GM12878 (cell line): Measurements from ENCODE around the gene ARHGEF1. TPM values are rescaled to one million over a fixed set of nuclear protein-coding genes. Genes with fewer than 3 reads are reported as not detected.

Experiments used
- ATAC-seq: fragments of 200-7000 bp; cut with Tn5 transposase; 3 replicates; pipeline ENCODE4 v1.9.1; 2020; ENCODE audit warnings: mild to moderate bottlenecking, moderate library complexity
- BruUV-seq: library from RNA; stranded (reverse); fragments of 400-500 nt; replicated peaks from 2 replicates; lab custom pipeline; 2021; lab: Mats Ljungman, UMichigan
- CTCF ChIA-PET: fragments of 300-600 bp; sonication (Branson Sonifier 250); formaldehyde crosslinking; extraction: SDS; loops from one replicate; lab custom pipeline; 2021; ENCODE audit warnings: inconsistent platforms; lab: Yijun Ruan, JAX
- POLR2A ChIA-PET: fragments of 350-600 bp; formaldehyde crosslinking; extraction: SDS; loops from one replicate; lab custom pipeline; 2021; ENCODE audit warnings: inconsistent platforms; lab: Charles Lee
- RAD21 ChIA-PET: fragments of 300-600 bp; sonication (Branson Sonifier 250); formaldehyde crosslinking; loops from one replicate; lab custom pipeline; 2023; ENCODE audit warnings: antibody characterized with exemption; ENCODE audit not compliant: unreplicated experiment; lab: Charles Lee
- SMC1A ChIA-PET: fragments of 300-600 bp; sonication (Branson Sonifier 250); formaldehyde crosslinking; loops from one replicate; lab custom pipeline; 2023; ENCODE audit not compliant: unreplicated experiment, uncharacterized antibody; lab: Charles Lee
- DNase-seq: peaks from one replicate; pipeline ENCODE4 v3.0.0-alpha.2; 2011; ENCODE audit warnings: low read depth, low spot score
- FAIRE-seq: peaks from 3 replicates; lab custom pipeline; 2011; peaks lifted over from hg19 to GRCh38; lab: Jason Lieb, UNC
- H2AFZ ChIP-seq: 2 replicates; pipeline ENCODE4 v1.6.0; 2011; ENCODE audit warnings: low read depth, low read length, control low read depth; ENCODE audit not compliant: control insufficient read depth
- H3K27ac ChIP-seq: 2 replicates; pipeline ENCODE4 v1.5.1; 2011; ENCODE audit warnings: control low read depth; ENCODE audit not compliant: control insufficient read depth, insufficient read depth
- H3K27me3 ChIP-seq, 2 experiments: replicated peaks in 1 of 2; 2 replicates each; pipeline versions ENCODE4 v1.6.0 to v1.6.1; 2011; ENCODE audit warnings: low read length in 1 of 2; ENCODE audit not compliant: control insufficient read depth in 2 of 2, insufficient read depth in 2 of 2
- H3K36me3 ChIP-seq, 2 experiments: 2 replicates each; pipeline ENCODE4 v1.5.1; 2011; ENCODE audit warnings: low read length in 1 of 2; ENCODE audit not compliant: control insufficient read depth in 2 of 2, insufficient read depth in 2 of 2
- H3K4me1 ChIP-seq: 2 replicates; pipeline ENCODE4 v1.6.1; 2011; ENCODE audit warnings: mild to moderate bottlenecking, low read length, moderate library complexity, mixed read lengths; ENCODE audit not compliant: control insufficient read depth, insufficient read depth
- H3K4me2 ChIP-seq: 2 replicates; pipeline ENCODE4 v1.6.0; 2011; ENCODE audit warnings: control low read depth; ENCODE audit not compliant: control insufficient read depth, insufficient read depth
- H3K4me3 ChIP-seq: fragments of 200-600 bp; sonication (generic); 2 replicates; pipeline ENCODE4 v1.5.1; 2016
- H3K79me2 ChIP-seq: 2 replicates; pipeline ENCODE4 v1.6.0; 2011; ENCODE audit warnings: low read length; ENCODE audit not compliant: control insufficient read depth, insufficient read depth
- H3K9ac ChIP-seq: 2 replicates; pipeline ENCODE4 v1.8.0; 2011; ENCODE audit warnings: low read length, control low read depth, mixed read lengths; ENCODE audit not compliant: control insufficient read depth, insufficient read depth
- H3K9me3 ChIP-seq: replicated peaks from 3 replicates; pipeline ENCODE4 v1.5.1; 2011; ENCODE audit warnings: mild to moderate bottlenecking, low read length; ENCODE audit not compliant: control insufficient read depth, insufficient read depth
- H4K20me1 ChIP-seq: 2 replicates; pipeline ENCODE4 v1.6.0; 2011; ENCODE audit not compliant: control insufficient read depth, insufficient read depth
- CBX5 ChIP-seq: sonication (generic); IDR thresholded peaks from 2 replicates; pipeline ENCODE4 v1.6.1; 2016; ENCODE audit warnings: low read depth, moderate library complexity, mild to moderate bottlenecking, inconsistent platforms
- CEBPB ChIP-seq, 2 experiments: fragments of 150-350 bp in 1 of 2; IDR thresholded peaks; 2 replicates each; pipeline ENCODE4 v1.6.1; 2012 to 2014; ENCODE audit warnings: low read depth in 2 of 2, low read length in 2 of 2, borderline replicate concordance in 1 of 2, inconsistent platforms in 1 of 2
- CREB1 ChIP-seq: IDR thresholded peaks from 2 replicates; pipeline ENCODE4 v1.6.1; 2012; ENCODE audit warnings: low read depth, mild to moderate bottlenecking, inconsistent platforms
- CTCF ChIP-seq, 3 experiments: IDR thresholded peaks in 2 of 3; conservative IDR thresholded peaks in 1 of 3; 2 replicates each; pipeline ENCODE4 v1.5.1; 2011; ENCODE audit warnings: low read depth in 3 of 3, low read length in 3 of 3, mild to moderate bottlenecking in 3 of 3, control low read depth in 2 of 3, moderate library complexity in 2 of 3, inconsistent platforms in 1 of 3, mixed read lengths in 1 of 3; ENCODE audit not compliant: control insufficient read depth in 2 of 3, insufficient read depth in 1 of 3; ENCODE audit errors: extremely low read depth in 1 of 3
- ETV6 ChIP-seq, 2 experiments: fragments of 450-650 bp in 1 of 2; IDR thresholded peaks in 1 of 2; conservative IDR thresholded peaks in 1 of 2; 2 replicates each; pipeline ENCODE4 v1.6.1; 2014; ENCODE audit warnings: antibody characterized with exemption in 1 of 2, borderline replicate concordance in 1 of 2, low read depth in 1 of 2, mild to moderate bottlenecking in 1 of 2, moderate library complexity in 1 of 2
- HDGF ChIP-seq: fragments of 450-650 bp; IDR thresholded peaks from 2 replicates; pipeline ENCODE4 v1.6.1; 2016; ENCODE audit warnings: antibody characterized with exemption
- KLF5 ChIP-seq: fragments of 450-650 bp; IDR thresholded peaks from 2 replicates; pipeline ENCODE4 v1.6.1; 2014; ENCODE audit warnings: mild to moderate bottlenecking; ENCODE audit not compliant: partially characterized antibody
- RB1 ChIP-seq: fragments of 450-650 bp; formaldehyde crosslinking; IDR thresholded peaks from 2 replicates; pipeline ENCODE4 v1.6.1; 2017; ENCODE audit warnings: mild to moderate bottlenecking, borderline replicate concordance
- RUNX3 ChIP-seq: IDR thresholded peaks from 2 replicates; pipeline ENCODE4 v1.6.1; 2012; ENCODE audit warnings: low read length, inconsistent platforms
- STAT1 ChIP-seq: fragments of 450-650 bp; conservative IDR thresholded peaks from 2 replicates; pipeline ENCODE4 v1.6.1; 2014; ENCODE audit warnings: antibody characterized with exemption, mild to moderate bottlenecking
- TCF3 ChIP-seq: IDR thresholded peaks from 2 replicates; pipeline ENCODE4 v1.6.1; 2012; ENCODE audit warnings: low read depth, mild to moderate bottlenecking, low read length, borderline replicate concordance; ENCODE audit not compliant: insufficient read depth
- WRNIP1 ChIP-seq: IDR thresholded peaks from 2 replicates; pipeline ENCODE4 v1.6.1; 2011; ENCODE audit warnings: low read depth, low read length, improper control_type of control experiment, borderline replicate concordance
- YBX1 ChIP-seq: fragments of 450-650 bp; IDR thresholded peaks from 2 replicates; pipeline ENCODE4 v1.6.1; 2016; ENCODE audit warnings: antibody characterized with exemption
- WGBS: methylation state at CpG from one replicate; pipeline ENCODE4 v1.1.6; 2016; ENCODE audit warnings: low lambda C conversion rate; ENCODE audit not compliant: insufficient replicate concordance, insufficient coverage; ENCODE audit errors: missing lambda C conversion rate; 5-methylcytosine and 5-hydroxymethylcytosine counted together
- in situ Hi-C: fragments of 300-500 bp; cut with MboI; formaldehyde crosslinking; loops from 9 replicates; pipeline ENCODE4 v1.14.3; 2018; ENCODE audit warnings: mixed read lengths
- intact Hi-C: fragments of 100-400 bp; cut with micrococcal nuclease; formaldehyde crosslinking; loops from one replicate; pipeline ENCODE4 v1.14.2; 2022; ENCODE audit not compliant: unreplicated experiment
- polyA plus RNA-seq, 11 experiments: library from polyadenylated mRNA; depleted of rRNA in 4 of 11; unstranded in 6 of 11; stranded (reverse) in 5 of 11; fragments of >200 nt; fragmentation: Nextera tagmentation in 4 of 11; fragmentation: Illumina TruSeq in 1 of 11; extraction: Ambion mirVana in 4 of 11; extraction: Trizol in 1 of 11; gene quantifications; 1 replicate in 1 of 11; 2 replicates in 10 of 11; pipeline versions ENCODE4 v1.2.1 to v1.2.3, GENCODE V29; 2011 to 2016; ENCODE audit warnings: inconsistent platforms in 2 of 11, missing spikeins in 2 of 11, low read depth in 1 of 11
- total RNA-seq, 4 experiments: library from RNA; depleted of rRNA in 3 of 4; stranded (reverse); fragments of >200 nt in 3 of 4; fragmentation: Illumina TruSeq in 1 of 4; extraction: Trizol in 1 of 4; gene quantifications; 2 replicates each; pipeline versions ENCODE4 v1.2.1 to v1.2.3, GENCODE V29; 2013 to 2021
- TF ChIP-seq, protein P1 (sequence below): fragments of 450-650 bp; IDR thresholded peaks from 2 replicates; pipeline ENCODE4 v1.6.1; 2017; ENCODE audit warnings: mild to moderate bottlenecking
- TF ChIP-seq, protein P2 (sequence below): fragments of 450-650 bp; IDR thresholded peaks from 2 replicates; pipeline ENCODE4 v1.6.1; 2017; ENCODE audit warnings: mild to moderate bottlenecking, low read depth, inconsistent platforms; ENCODE audit not compliant: poor library complexity, severe bottlenecking

Gene ARHGEF1
- total and polyA plus RNA-seq, 10 of the 15 experiments (the other 5 are each of a cell fraction or from before 2014, with no cell fraction given), result 1.2 to 207 (median 53.9) TPM

GRCh38 chr19:41859618-41860418 is 23.2 kb upstream of the ARHGEF1 start, which contains the start of gene RPS19:
TSS of gene RPS19 (plus strand) at chr19:41860255. CDS start at chr19:41860775, 520 bp downstream.
- under 1% methylated on average over 53 of the region's 76 CpGs for WGBS
- FAIRE-seq, result peak; percentile 89
- CTCF ChIA-PET, result interaction anchor here (0.8 to 4.6 kb wide), 18 partner anchors 8 to 216 kb away, joined by 3 to 85 read pairs (median 6); partner anchors contain the start of genes CD79A, RABAC1 and ZNF574
- TF ChIP-seq CEBPB (IDR thresholded peaks at IDR 0.05; ENCODE audit: borderline replicate concordance in 1 of 2, low read depth in 2 of 2, low read length in 2 of 2) (0 out of 4 replicates have a peak, but pooled peaks of 1 of the 2 experiments have one; percentile 25), TCF3 (peak; percentile 83; the same call in 1 of the 2 replicates), WRNIP1 (no peak), ETV6 (conservative IDR thresholded peaks at IDR 0.05 in 1 of 2, IDR thresholded peaks at IDR 0.05 in 1 of 2; ENCODE audit: borderline replicate concordance in 1 of 2, low read depth in 1 of 2) (peak; percentile 100), RB1 (no peak), KLF5 (peak; percentile 71), YBX1 (no peak), CBX5 (no peak), STAT1 (no peak; the same call in 1 of the 2 replicates), RUNX3 (peak; percentile 80), CTCF (IDR thresholded peaks at IDR 0.05 in 2 of 3, conservative IDR thresholded peaks at IDR 0.05 in 1 of 3; ENCODE audit: control insufficient read depth in 2 of 3, extremely low read depth in 1 of 3, insufficient read depth in 1 of 3, low read depth in 3 of 3, low read length in 3 of 3) (peak in 2 of 3 experiments; percentile 51 to 62; a peak in 4 of 6 replicates), HDGF (peak; percentile 97; the same call in 1 of the 2 replicates), CREB1 (peak; percentile 80)
- TF ChIP-seq, protein P1, sequence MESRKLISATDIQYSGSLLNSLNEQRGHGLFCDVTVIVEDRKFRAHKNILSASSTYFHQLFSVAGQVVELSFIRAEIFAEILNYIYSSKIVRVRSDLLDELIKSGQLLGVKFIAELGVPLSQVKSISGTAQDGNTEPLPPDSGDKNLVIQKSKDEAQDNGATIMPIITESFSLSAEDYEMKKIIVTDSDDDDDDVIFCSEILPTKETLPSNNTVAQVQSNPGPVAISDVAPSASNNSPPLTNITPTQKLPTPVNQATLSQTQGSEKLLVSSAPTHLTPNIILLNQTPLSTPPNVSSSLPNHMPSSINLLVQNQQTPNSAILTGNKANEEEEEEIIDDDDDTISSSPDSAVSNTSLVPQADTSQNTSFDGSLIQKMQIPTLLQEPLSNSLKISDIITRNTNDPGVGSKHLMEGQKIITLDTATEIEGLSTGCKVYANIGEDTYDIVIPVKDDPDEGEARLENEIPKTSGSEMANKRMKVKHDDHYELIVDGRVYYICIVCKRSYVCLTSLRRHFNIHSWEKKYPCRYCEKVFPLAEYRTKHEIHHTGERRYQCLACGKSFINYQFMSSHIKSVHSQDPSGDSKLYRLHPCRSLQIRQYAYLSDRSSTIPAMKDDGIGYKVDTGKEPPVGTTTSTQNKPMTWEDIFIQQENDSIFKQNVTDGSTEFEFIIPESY, result peak; percentile 28; the same call in 1 of the 2 replicates
- TF ChIP-seq, protein P2, sequence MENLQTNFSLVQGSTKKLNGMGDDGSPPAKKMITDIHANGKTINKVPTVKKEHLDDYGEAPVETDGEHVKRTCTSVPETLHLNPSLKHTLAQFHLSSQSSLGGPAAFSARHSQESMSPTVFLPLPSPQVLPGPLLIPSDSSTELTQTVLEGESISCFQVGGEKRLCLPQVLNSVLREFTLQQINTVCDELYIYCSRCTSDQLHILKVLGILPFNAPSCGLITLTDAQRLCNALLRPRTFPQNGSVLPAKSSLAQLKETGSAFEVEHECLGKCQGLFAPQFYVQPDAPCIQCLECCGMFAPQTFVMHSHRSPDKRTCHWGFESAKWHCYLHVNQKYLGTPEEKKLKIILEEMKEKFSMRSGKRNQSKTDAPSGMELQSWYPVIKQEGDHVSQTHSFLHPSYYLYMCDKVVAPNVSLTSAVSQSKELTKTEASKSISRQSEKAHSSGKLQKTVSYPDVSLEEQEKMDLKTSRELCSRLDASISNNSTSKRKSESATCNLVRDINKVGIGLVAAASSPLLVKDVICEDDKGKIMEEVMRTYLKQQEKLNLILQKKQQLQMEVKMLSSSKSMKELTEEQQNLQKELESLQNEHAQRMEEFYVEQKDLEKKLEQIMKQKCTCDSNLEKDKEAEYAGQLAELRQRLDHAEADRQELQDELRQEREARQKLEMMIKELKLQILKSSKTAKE, result peak; percentile 80

More at GRCh38 chr19:41859618-41860418, 23.2 kb upstream of the ARHGEF1 start, which contains the start of gene RPS19:
- H3K27me3 ChIP-seq, result no peaks in the 10 kb centered on the region
- ChIA-PET SMC1A (interaction anchor here (0.5 to 4.9 kb wide), 18 partner anchors 9 to 491 kb away, joined by 3 to 47 read pairs (median 5); partner anchors contain the start of genes ARHGEF1 and CD79A), POLR2A (interaction anchor here (0.9 to 4.3 kb wide), 10 partner anchors 12 to 537 kb away, joined by 3 to 46 read pairs (median 8); partner anchors contain the start of genes CD79A and RABAC1), RAD21 (interaction anchor here (0.6 to 4.4 kb wide), 13 partner anchors 9 to 200 kb away, joined by 3 to 57 read pairs (median 6); partner anchors contain the start of genes CD79A and RABAC1)
- H2AFZ ChIP-seq, result peak within 1 kb of the TSS; percentile 92
- BruUV-seq, result TSS peak; percentile 90
- peak within 1 kb of the TSS; percentile 98 for H3K27ac ChIP-seq
- H3K4me1 ChIP-seq, result peaks cover 24% of the 10 kb centered on the region
- H3K4me3 ChIP-seq, result peak within 1 kb of the TSS; percentile 94
- peak within 1 kb of the TSS; percentile 100 for H3K9ac ChIP-seq
- intact Hi-C loops (no loop called here), in situ Hi-C loops (no loop called here)
- H4K20me1 ChIP-seq, result peaks cover 10% of the 10 kb centered on the region
- peak within 1 kb of the TSS; percentile 84 for H3K4me2 ChIP-seq
- peak; percentile 89 for ATAC-seq
- DNase-seq, result peak; percentile 97
- H3K36me3 ChIP-seq, result peaks cover 25 to 26% of the 10 kb centered on the region in 2 experiments
- H3K9me3 ChIP-seq, result no peaks in the 10 kb centered on the region
- peaks cover 49% of the 10 kb centered on the region for H3K79me2 ChIP-seq
